Ureter (tissue), 1 donor: ENCODE results near the gene CLEC2D. TPM values are rescaled to one million over a fixed set of nuclear protein-coding genes. Genes with fewer than 3 reads are reported as not detected.
"Not testable (repeated sequence)": the region's sequence is repeated elsewhere in the genome, so short reads cannot be mapped to it uniquely, and the experiment has no call there.

ENCODE experiments used
- DNase-seq: peaks from one replicate; pipeline ENCODE4 v3.0.0-alpha.2; 2020; ENCODE audit warnings: low spot score
- total RNA-seq: library from RNA; stranded (reverse); gene quantifications from one replicate; pipeline ENCODE4 v1.2.4, GENCODE V29; 2023
- donor health status: DM: yes; HTN: yes; CAD: no.

CLEC2D gene, protein sequence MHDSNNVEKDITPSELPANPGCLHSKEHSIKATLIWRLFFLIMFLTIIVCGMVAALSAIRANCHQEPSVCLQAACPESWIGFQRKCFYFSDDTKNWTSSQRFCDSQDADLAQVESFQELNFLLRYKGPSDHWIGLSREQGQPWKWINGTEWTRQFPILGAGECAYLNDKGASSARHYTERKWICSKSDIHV
- total RNA-seq: 32.6 TPM

DNA sequence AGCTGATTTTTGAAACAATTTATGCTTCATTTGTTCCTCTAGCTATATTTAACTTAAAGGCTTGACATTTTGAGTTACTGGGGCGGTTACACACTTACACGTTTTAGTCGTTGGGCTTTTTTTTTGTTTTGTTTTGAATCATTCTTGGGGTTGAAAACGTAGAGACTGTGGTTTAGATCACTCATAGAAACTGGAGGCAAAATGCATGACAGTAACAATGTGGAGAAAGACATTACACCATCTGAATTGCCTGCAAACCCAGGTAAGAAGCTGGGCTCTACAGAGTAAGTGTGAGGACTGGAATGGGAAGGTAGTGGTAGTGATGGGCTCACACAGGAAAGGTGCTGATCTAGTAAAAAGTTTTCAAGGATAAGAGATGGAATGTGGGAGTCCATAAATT lies at the start of gene CLEC2D:
Gene CLEC2D (plus strand): TSS at position 180 of the 400 bp plus-strand sequence. CDS start 22 bp downstream, at position 202.
- no peak for DNase-seq

DNA sequence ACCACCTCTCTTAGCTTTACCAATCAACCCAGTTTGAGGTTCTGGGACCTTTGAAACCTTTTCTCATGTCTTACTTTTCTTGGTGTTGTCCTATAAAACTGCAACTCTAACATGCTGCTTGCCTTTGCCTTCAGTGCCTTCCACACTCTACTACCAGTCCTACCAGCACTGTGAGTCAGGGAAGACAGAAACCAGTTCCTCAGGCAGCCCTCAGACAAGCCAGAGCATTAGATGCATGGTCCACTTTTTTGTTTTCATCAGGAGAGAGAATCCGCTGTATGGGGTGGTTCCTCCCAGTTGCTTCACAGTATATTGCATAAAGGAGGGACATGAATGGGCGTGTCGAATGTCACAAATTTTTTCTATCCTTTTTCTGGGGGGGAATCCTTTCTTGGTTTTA lies 44.5 kb upstream of the CLEC2D start:
- no peak for DNase-seq

DNA sequence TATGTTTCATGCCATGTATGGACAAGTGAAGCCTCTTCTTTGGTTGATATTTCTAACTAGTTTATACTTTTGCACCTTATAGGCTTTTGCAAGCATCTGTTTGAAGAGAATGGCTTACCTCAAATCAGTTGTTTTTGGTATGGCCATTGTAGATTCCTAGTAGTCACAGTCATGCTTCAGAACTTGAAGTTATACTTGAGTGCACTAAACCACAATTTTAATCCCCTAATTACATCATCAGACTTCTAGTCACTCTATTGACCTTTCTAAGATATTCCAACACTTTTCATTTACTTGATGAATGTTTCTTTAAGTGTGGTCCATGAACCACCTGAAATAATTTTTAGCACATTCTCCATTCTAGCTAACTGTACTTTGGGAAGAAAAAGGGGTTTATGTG lies 43.2 kb upstream of the CLEC2D start:
- DNase-seq: no peak

DNA sequence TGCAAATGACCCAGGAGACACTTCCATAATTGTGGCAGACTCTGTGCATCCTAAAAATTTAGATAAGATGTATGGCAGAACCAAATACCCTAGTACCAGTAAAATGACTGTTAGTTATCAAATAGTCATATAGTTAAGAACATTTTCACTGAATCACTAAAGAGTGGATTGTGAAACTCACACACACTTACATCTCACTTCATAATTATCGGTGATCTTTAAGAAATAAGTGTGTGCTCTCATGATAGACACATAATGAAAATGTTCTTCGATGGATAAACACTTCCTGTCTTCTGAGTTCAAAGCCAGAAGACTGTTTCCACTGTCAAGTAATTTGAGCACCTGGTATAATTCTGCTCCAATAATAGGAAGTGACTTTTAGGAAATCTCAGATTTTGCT lies 42.7 kb upstream of the CLEC2D start:
- no peak for DNase-seq

DNA sequence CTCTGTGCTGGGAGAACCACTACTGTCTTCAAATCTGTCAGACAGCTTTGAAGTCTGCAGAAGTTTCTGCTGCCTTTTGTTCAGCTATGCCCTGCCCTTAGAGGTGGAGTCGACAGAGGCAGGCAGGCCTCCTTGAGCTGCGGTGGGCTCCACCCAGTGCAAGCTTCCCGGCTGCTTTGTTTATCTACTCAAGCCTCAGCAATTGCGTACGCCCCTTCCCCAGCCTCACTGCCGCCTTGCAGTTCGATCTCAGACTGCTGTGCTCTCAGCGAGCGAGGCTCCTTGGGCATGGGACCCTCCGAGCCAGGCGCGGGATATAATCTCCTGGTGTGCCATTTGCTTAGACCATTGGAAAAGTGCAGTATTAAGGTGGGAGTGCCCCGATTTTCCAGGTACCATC lies 36.7 kb upstream of the CLEC2D start:
- DNase-seq: no peak

DNA sequence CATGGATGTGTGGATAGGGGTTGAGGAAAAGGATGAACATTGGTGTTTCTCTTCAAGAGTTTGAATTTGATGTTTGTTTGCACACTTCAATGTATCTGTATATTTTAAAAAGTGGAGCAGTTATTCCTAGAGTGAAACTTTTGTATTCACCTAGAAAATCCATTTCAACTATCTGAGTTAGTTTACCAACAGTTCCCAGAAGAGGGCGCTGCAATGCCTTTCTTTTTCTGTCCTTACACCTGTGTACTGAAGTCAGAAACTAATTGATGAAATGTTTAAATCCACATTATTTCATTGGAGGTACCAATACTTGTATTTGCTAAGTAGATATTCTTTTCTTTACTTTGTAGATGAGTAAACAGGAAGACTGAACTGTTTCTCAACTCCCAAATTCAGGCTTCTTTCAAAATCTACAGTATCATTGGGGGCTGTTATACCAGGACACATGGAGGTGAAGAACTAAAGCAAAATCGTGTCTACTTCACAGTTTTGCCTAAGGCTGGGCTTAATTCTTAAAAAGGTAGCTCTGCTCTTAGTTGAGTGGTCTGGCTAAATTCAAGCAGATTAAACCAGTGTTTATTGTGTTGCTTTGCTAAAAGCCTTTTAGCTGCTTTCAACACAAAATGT lies 35.2 kb upstream of the CLEC2D start:
- DNase-seq: peak; percentile 65

DNA sequence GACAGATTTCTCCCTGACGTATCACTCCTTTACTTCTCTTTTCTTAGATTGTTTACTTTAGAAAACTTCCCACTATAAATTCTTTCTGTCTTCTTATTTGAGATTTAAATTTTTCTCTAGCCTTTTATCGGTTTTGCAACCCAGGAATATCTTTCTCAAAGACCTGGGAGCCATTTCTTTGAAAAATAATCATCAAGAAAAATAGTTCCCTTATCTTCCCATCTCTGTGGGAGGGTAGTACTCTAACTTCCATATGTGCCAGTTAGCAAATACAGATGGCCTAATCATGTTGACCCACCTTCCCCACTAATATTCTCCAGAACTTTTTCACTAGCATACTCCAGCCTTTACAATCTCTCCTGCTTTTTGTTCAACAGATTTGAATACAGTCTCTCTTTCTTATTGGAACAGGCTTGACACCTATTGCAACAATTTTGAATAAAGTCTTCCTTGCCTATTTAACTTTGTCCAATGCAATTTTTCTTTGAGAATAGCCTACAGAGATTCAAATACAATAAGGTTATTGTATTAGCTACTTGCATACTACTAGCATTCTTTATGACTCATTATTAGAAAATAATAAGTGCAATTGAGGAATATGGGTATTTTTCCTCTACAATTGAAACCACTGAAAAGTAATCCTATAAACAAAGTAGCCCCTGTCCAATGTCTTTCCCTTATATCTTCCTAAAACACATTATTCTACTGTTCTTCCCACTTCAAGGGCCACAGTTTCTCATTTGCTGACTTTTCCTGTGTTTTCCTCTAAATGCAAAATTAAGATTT lies 34.4 kb upstream of the CLEC2D start:
- DNase-seq: no peak

DNA sequence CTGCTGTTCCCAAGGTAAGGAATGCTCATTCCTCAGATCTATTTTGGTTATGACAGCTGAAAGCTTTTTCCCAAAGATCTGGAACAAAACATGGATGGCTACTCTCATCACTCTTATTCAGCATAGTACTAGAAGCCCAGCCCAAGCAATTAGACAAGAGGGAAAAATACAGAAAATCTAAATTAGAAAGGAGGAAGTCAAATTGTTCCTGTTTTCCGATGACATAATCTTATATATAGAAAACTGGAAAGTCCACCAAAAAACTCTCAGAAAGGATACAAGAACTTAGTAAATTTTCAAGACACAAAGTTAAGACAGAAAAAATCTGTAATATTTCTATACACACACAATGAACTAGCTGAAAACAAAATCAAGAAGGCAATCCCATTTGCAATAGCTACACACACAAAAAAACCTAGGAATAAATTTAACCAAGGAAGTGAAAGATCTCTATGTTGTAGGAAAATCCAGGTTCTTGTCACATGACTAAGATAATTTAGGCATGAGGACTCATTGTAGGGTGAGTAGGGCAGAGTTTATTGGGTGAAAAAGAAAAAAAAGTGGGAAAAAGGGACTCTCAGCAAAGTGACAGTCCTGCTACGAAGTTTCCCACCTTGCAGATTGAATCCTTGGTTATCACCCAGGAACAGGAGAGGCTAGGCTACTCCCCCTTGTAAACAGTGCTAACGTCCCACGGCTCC lies 33.2 kb upstream of the CLEC2D start:
- DNase-seq: no peak

DNA sequence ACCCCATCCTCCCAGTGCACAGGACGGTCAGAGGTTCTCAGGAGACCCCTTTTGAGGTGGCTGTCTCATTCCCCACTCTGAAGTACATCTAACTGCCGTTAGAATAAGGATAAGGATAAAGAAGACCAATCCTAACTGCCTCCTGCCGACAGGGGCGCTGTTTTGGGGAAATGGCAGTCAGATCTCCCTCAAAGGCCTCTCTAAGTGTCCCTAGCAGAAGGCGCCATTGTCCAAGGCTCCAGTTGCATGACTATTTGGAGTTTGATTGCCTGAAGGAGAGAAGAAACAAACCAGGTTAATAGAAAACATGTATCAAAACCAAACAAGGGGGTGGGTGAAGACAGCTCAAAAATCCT lies 32.7 kb upstream of the CLEC2D start:
- no peak for DNase-seq

DNA sequence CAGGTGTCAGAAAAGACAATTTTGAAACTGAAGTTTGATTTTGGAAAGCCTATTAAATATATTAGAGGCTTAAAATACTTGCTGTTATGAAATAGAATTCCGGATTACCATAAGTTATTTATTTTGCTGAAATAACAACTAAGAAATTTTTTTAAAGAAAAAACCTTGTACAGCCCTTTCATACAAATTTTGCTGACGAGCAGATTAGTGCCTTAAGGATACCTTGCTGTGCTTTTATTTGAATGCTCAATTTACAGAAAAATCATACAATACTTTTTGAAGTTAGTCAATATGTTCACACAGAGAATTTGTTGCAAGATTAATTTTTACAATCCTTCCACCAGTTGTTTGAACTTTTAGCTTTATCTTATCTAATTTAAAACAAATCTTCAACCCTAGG lies 29.5 kb upstream of the CLEC2D start:
- no peak for DNase-seq

DNA sequence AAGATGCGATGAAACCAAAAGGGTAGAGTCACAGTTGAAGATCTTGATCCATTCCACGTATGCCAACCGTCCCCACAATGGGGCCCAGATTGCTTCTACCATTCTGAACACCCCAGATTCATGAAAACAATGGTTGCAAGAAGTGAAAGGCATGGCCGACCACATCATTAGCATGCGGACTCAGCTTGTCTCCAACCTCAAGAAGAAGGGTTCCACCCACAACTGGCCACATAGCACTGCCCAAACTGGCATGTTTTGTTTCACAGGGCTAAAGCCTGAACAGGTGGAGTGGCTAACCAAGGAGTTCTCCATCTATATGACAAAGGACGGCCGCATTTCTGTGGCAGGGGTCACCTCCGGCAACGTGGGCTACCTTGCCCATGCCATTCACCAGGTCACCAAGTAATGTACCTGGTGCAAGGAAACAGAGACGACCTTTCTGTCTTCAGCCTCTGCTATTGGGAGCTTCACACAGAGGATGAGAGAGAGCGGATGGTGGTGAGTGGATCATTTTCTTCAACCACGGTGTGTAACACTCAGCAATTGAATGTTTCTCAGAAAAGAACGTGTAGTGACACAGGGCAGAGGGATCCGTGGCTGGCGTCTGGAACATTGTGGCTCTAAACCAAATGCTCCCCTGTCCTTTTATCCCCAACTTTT lies 26.8 kb upstream of the CLEC2D start:
- DNase-seq: no peak

DNA sequence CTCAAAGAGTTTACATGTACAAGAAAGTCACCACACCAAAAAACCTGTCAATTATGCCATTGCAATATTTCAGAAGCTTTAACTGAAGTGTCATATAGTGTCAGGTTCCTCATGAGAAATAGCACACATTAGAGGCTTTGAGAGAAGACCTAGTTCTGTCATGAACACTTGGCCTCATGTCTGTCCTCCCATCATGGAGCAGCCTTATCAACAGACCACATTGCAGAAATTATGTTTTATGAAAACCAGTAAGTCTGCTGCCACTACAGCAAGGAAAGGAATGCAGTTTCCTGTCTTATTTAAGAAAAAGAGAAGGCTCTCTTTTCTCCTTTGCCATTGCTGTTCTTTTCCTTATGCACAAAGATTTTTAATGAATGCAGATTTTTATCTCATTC lies 26.2 kb upstream of the CLEC2D start:
- no peak for DNase-seq

DNA sequence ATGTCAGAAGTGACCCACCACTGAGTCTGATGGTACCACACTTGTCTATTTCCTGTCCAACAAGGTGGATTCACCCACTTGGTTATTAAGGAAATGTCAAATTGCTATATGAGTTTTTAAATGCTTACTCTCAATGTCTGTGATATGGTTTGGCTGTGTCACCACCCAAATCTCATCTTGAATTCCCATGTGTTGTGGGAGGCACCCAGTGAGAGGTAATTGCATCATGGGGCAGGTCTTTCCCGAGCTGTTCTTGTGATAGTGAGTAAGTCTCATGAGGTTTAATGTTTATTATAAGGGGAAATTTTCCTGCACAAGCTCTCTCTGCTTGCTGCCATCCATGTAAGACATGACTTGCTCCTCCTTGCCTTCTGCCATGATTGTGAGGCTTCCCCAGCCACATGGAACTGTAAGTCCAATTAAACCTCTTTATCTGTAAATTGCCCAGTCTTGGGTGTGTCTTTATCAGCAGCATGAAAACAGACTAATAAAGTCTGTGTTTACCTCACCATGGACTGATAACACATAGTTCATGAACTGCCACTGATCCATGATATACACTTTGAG lies 24.4 kb upstream of the CLEC2D start:
- DNase-seq: not testable (repeated sequence)

DNA sequence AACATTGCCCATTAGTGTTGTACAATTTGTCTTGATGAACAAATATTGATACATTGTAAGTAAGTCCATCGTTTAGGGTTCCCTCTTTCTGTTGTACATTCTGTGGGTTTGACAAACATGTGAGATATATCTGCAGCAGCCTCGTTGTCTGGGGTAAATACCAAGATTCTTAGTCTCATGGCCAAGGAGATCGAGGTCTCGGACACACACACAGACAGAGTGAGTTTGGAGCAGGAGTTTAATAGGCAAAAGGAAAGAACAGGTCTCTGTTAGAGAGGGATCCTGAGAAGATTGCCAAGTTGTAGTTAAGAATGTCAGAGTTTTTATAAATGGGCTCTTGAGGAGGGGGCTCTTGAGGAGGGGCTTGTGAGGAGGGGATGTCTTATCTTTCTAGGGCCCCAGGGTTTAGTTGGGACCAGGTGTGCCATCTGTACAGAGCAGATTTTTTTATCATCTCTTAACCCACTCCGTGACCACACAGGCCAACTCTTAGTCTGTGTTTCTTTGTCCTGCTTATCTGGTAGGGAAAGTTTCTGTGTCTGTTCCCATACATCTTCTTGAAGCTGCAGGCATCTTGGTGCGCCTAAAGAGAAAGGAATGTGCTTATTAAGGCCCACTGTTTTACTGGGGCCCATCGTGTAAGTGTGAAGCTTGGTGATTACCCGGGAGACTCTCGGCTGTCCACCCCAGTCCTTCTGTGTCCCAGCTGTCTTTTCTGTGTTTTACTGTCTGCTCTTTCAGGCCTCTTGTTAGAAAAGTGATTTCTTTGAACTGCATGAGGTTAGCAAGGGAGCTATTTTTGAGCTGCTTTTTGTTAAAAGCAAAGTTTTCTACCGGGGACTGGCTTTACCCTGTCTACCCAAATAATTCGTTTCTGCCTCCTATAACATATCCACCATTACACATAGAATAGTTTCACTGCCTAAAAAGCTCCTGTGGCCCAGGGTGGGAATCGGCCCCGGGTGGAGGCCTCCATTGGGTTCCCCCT lies 22.4 kb upstream of the CLEC2D start:
- DNase-seq: no peak

DNA sequence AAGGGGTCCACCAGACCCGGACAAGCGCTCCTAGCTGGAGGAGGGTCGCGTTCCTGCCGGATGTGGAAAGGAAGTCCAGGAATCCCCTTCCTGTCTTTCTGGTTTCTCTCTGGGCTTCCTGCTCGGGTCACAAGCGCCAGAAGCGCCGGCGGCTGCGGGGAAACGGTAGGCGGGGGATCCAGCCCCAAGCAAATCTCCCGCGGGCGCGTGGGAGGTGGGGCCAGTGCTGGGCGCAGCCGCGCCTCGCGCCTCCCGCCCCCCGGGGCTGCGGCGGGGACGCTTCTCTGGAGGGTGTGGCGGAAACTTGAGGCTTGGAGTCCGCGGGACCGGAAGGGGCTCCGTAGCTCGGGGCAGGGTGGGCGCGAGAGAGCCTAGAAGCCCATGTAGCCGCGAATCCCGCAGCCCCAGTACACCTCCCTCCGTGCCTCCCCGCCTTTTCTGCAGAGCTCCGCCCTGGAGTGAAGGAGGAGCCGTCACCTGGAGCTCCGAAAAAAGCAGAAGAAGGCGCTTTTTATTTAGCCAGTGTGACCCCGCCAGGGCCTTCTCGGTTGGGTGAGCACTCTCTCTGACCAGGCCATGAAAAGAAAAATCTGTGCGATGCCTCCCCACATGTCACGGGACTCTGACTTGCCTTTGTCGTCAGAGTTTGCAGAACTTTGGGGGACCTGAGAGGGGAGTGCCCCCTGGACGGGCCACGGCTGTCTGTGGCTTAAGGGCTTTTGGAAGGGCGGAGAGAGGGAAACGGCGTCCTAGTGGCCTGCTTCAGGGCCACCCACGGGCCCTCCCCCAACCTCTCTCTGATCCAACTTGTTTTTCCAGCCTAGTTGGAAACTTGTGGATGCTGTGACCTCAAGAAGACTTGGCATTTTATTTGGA lies 21.4 kb upstream of the CLEC2D start:
- peak; percentile 87 for DNase-seq

DNA sequence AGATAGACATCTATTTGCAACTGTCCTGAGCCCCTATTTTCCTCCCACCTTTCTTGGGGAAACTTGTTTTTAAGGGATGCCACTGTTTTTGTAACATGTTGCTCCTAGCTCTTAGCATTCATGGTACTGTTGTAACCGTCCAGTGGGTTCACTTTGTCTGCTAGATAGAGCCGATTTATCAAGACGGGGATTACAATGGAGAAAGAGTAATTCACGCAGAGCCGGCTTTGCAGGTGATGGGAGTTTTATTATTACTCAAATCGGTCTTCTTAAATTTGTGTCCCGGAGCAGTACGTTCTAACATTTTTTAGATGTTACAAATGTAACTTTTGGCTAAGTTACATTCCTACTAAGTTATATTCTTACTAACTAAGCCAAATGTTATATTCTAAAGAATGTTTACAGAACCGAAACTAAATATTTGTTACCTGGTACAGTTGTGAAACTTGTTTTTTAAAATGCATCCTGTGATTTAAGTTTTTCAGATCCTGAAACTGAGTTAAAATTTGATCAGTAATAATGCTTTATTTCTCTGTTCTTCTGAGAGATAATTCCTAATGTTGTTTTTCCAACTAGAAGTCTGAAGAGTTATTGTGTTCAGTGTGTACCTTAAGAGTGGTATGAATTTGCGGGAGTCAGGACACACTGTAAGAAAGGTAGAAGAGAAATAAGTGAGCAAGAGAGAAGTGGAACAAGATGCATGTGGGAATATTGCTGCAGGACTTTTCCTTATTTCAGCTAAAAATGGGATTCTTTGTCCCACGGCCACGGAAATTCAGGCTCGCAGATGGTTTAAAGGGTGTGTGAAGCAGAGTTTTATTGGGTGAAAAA lies 20.6 kb upstream of the CLEC2D start:
- DNase-seq: no peak

DNA sequence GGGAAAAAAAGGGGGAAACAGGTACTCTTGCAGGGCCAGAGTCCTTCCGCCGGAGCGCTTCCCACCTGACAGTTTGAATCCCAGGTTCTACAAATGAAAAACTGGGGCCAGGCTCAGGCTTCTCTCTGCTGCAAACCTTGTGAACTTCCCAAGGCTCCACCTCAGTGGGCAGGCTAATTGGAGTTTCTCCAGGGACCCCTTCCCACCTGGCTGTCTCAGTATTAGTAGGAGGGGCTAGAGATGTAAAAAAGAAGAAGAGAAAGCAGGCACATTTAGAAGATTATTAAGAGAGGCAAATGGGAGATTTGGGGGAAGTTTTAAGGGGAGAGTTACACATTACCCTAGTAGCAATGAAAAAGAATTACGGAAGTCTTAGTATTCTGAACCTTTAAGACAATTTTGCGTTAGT lies 20.0 kb upstream of the CLEC2D start:
- no peak for DNase-seq

DNA sequence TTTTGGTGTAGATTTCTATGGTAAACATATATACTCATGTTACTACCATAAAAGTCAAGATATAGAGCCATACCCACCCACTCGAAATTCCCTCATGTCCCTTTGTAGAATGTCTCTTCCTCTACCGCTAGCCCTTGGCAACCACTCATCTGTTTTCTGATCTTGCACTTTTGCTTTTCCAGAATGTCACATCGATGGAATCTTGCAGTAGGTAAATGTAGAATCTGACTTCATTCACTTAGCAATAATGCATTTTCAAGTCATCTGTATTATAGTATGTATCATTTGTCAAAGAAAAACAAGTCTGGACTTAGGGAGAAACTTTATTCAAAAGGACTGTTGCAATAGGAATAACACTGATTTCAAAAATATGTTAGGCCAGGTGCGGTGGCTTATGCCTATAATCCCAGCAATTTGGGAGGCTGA lies 19.3 kb upstream of the CLEC2D start:
- no peak for DNase-seq
